GM21737 (cell line): Measurements from ENCODE around the gene TLCD1.
"Not testable (repeated sequence)": the region's sequence is repeated elsewhere in the genome, so short reads cannot be mapped to it uniquely, and the experiment has no call there.

Experiments
- ATAC-seq: cut with Tn5 transposase; IDR thresholded peaks from one replicate; pipeline ENCODE4 v1.9.1; 2021; ENCODE audit warnings: mild to moderate bottlenecking, moderate library complexity; ENCODE audit not compliant: unreplicated experiment

Gene TLCD1

DNA sequence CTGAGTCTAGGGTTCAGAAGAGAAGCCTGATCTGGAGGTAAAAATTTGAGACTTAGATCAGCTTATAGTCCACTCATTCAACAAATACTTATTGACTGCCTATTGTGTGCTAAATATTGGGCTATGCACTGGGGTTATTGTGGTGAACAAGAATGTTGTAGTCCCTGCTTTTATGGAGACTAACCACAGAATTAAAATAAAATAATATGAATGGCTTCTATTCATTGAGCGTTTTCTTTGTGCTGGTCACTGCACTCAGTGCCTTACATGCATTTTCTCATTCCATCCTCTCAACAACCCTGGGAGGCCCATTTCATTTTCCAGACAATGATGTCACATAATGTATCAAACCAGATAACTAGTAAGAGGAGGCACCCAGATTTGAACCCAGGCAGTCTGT, 7.3 kb upstream of the TLCD1 start:
- no peak for ATAC-seq

- ATAC-seq, result no peak
Observed at GRCh38 chr17:28729950-28730330, 3.9 kb upstream of the TLCD1 start.

DNA sequence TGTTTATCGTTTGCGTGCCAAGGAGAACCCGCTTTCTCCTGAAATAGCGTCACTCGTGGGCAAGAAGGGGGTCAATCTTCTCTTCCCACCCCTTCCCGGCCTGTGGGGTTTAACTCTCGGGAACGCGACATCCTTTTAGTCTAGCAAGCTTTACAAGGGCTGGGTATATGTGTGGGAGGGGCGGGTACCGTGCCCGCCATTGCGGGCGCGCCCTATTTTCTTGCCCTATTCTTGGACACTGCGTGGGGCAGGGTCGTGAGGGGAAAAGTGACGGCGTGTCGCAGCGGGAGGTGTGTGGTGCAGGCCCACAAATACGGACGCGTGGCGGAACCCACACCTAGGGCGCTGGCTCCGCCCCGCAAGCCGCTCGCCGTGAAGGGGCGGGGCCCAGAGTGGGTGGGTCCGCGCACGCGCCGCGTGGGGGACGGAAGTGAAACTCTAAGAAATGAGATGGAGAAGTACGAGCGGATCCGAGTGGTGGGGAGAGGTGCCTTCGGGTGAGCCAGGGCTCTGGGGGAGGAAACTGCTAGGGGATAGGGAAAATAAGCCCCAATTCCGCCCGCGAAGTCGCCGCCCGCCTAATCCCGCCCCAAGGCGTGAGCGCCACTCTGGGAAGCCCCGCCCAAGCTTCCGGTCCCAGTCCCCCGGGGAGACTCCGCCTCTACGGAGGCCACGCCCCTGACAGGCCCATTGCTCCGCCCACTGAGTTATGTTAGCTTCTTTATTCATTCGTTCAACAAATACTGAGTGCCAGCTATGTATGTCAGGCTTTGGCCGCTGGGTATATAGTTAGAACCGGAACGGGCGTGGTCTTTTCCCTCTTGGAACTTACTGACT, 2.5 kb upstream of the TLCD1 start, which contains the start of gene NEK8:
NEK8 (plus strand) TSS at position 425 of the 837 bp plus-strand sequence; CDS start at position 451, 26 bp downstream.
- peak; percentile 39 for ATAC-seq

DNA sequence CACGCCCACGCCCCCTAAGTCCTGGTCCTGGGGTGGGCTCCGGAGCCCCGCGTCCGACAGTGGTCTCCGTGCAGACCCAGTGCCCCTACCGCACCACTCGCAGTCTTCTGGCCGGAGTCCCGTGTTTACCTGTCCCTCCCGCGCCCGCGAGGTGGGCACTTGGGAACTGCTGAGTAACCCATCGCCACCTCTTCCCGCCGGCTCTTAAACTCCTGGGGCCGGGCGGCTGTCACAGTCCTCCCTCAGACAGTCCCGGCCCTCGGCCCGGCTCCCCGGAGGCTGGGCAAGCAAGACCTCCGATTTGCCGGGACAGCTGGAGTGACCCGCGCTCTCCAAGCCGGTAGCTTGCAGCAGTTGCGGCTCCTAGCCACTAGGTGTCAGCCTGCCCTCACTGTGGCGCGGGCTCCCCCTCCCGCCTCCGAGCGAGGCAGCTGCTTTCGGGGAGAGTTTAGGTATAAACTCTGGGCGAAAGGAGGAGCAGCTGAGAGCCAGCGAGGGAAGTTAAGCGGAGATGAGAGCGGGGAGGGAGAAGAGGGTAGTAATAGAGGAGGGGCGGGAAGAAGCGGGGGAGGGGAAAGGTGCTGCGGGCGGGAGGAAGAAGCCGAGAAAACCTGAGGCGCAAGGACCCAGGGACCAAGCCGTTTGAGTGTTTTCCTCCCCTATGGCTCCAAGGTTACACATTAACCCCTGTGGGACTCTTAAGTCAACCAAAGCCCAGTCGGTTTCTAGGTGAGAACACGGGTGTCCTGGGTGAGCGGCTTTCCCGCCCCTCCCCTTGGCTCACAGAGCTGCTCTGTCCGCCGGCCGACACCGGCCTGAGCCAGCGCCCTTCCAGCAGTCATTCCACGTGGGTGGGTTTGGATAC, 826 bp upstream of the TLCD1 start:
- peak; percentile 36 for ATAC-seq

DNA sequence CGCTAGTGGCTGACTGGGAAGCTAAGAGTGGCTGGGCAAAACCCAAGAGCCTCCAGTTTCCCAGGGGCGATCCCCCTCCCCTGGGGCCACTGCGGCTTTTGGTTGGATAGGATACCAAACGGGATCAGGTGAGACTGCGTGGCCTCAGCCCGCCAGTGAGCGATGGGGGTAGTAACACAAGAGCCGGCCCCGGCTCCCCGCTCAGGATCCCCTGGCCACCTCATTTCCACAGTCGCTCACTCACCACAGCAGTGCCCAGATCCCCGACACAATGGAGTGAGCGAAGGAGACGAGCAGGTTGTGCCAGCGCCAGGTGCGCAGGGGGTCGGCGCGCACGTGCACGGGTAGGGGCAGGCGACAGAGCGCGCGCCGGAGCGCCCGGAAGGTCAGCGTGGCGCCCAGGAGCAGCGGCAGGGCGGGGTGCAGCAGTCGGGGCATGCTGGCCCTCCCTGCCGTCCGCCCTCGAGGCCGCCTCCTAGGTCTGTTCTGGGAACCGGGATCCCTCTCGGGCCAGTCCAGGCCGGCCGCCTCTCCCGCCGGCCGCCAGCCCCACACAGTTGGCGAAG, 290 bp downstream of the TLCD1 start:
- ATAC-seq, result no peak

GRCh38 chr17:28725166-28725659, 820 bp downstream of the TLCD1 start:
- ATAC-seq, result no peak

DNA sequence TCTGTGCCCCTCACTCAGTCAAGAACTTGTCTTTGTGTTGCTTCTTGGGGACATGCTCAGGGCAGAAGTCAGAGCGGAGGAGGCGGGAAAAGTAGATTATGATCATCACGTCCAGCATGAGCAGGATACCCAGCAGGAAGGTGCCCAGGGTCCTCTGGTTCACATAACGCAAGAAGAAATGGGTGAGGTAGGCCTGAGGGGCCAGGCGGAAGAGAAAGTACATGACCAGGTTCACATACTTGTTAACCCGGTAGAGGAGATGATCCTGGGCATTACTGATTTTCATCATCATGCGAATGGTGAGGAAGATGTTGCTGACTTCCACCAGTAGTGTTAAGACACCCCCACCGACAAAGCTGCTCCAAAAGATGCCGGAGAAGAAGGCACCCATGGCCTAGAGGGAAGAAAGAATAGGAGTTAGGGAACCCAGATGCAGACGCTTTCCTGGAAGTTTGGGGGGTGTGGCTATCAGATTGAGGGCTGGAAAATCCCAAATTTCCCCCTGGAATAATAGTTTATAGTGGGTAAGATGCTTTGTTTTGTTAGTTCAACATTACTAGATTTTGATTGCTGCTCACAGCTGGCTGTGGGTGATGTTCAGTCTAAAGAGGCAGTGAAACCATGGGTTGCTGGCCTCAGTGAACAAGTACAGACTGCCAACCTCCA, 1.4 kb downstream of the TLCD1 start:
- no peak for ATAC-seq

DNA sequence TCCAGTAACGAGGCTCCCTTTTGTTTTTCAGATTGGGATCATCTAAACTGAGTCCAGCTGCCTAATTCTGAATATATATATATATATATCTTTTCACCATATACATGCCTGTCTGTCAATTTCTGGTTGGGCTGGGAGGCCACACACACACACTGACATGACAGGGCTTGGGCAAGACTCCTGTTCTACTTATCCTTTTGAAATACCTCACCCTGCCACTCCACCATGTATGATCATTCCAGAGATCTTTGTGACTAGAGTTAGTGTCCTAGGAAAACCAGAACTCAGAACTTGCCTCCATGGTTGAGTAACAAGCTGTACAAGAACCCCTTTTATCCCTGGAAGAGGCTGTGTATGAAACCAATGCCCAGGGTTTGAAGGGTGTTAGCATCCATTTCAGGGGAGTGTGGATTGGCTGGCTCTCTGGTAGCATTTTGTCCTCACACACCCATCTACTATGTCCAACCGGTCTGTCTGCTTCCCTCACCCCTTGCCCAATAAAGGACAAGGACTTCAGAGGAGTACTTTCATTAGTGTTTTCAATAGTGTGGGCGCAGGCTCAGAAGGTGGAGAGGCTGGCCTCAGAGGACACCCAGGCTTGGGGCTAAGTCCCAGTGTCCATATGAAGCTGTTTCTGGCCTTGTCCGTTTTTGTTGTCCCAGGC, 2.1 kb downstream of the TLCD1 start:
- not testable (repeated sequence) for ATAC-seq

- no peak for ATAC-seq
Observed at GRCh38 chr17:28723159-28723835, 2.7 kb downstream of the TLCD1 start.

GRCh38 chr17:28722417-28723158, 3.4 kb downstream of the TLCD1 start:
- no peak for ATAC-seq

DNA sequence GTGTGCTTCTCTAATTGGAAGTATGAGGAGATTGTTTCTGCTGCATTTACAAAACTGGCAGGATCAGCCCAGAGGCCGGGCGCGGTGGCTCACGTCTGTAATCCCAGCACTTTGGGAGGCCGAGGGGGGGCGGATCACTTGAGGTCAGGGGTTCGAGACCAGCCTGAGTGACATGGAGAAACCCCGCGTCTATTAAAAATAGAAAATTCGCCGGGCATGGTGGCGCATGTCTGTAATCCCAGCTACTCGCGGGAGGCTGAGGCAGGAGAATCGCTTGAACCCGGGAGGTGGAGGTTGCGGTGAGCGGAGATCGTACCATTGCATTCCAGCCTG, 5.1 kb downstream of the TLCD1 start:
- not testable (repeated sequence) for ATAC-seq

- no peak for ATAC-seq
Observed at GRCh38 chr17:28720247-28720996, 5.6 kb downstream of the TLCD1 start.

DNA sequence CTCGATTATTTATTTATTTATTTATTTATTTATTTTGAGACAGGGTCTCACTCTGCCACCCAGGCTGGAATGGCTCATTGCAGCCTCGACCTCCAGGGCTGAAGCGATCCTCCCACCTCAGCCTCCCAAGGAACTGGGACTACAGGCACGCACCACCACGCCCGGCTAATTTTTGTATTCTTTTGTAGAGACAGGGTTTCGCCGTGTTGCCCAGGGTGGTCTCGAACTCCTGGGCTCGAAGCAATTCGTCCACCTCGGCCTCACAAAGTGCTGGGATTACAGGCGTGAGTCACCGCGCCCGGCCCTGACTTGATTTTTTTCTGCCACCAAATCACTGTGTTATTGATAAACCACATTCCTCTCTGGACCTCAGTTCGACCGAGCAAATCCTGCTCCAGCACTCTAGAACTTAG, 7.0 kb downstream of the TLCD1 start:
- no peak for ATAC-seq

GRCh38 chr17:28718333-28719020, 7.6 kb downstream of the TLCD1 start:
- no peak for ATAC-seq

DNA sequence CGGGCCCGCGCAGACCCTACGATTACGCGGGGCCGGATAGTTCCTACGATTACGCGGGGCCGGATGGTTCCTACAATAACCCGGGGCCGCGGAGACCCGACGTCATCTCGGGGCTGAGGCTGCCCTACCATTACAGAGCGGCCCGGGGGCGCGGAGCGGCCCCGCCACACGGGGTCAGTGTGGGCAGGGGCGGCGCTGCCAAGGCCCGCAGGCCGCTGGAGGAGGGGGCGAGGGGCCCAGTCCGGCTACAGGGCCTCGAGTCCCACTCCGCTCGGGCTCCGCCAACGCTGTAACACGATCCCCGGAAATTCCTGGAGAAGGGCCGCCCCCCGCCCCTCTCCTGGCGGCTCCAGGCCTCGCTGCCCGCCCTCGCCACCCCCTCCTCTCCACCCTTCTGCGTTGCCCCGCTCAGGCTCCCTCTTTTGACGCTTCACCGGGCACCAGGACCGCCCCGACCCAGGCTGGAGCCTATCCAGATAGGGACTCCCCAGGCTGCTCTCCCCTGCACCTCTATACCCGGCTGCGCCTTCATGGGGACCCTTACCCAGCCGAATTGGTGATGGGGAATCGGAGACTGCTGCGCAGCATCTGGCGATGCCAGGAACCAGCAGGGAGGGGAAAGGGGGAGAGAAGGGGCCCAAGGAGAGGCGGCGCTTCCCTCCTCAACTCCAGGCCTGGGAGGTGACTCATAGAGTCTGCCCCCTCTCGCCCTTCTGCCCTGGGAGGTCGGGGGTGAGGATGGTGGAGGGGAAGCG, 8.3 kb downstream of the TLCD1 start, which contains the start of gene RAB34:
RAB34 (minus strand) TSS at position 291 of the 755 bp plus-strand sequence. CDS start 602 bp downstream, outside the sequence.
- ATAC-seq, result no peak

DNA sequence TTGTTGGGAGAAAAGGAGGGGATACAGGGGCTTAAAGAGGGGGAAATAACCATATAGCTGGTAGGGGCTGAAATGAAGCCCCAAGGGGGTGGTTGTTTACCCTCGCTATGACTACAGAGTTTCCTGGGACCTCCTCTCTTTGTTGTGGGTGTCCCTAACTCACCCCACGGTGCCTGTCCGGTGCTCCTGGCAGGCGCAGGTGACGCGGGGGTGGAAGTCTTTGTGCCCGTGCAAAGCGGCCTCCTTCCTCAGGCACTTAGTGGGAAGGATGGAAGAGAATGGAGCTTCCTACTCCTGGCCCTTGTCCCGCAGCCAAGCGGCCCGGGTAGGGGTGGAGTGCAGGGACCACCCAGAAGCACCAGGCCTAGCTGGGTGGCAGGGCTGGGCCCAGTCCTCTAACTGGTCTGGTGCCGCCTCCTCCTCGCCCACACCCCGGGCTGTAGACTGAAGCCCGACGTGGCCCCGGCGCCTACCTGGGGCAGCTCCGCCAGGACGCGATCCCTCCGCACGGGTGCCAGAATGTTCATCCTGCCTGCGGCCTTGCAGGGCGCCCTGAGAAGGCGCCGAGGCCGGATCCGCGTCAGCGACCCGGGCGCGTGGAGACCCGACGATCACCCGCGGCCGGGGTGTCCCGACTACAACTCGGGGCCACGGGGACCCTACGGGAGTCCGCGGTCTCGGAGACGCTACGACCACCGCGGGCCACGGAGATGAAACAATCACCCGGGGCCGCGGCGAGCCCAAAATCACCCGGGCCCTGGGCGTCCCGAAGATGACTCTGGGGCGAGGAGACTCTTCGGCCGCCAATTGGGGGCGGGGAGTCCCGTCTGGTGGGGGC, 9.1 kb downstream of the TLCD1 start:
- ATAC-seq, result no peak
